ENCODE results near the gene TSC22D3.

TSC22D3 gene

DNA sequence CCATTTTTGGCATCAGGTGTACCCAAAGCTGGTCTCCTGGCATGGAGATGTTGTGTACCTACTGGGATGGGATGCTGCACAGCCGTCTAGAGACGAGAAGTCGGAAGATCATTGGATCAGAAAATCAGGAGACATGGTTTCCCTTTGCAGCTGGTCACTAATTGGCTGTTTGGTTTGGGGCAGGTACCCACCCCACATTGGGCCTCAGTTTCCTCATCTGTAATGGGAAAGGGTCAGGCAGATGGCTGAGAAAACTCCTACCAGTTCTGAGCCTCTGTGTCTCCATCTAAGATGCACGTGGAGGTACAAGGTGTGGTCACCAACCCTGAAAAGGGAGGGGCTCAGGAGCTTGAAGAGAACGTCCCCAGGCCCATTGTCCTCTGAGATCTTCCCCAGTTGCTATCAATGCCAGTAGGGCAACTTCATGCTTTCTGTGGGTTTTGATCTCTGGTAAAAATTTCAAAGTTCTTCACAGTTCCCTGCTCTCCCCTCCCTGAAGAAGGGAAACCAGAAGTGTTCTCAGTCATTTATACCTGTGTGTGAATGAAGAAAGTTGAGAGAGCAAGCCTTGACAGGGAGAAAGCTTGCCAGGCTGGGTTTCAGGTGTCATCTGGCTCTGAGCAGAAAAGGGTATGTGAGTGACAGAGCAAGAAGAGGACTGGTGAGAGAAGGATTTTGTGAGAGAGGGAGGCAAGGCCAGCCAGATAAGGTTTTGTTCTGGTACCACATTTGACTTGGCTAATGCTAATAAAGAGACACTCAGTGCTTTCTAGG is 15.1 kb downstream of the TSC22D3 start:
- DNase-seq (ENCODE audit: low spot score): no peak

DNA sequence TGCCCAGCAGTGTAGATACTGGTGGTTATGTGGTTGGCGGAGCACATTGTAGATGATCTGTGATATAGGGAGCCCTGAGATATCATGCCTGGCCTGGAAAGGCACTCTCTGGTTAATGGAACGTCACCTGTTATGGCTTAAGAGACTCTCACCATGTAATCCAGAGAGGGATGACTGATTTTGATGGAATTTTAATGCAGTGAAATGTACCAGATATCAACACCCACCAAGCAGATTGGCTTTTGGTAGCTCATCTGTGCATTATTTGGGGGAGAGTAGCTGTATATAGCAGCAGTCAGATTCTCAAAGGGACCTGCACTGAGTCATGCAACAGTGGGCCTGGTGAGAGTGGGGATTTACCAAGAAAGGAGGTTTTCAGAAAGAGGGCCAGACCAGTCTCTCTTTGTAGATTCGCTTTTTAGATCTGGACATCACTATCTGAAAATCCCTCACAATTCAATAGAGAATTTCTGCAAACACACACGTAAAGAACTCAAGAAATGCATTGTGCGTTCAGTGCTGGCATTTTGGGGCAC is 17.3 kb downstream of the TSC22D3 start:
- DNase-seq (ENCODE audit: low spot score): no peak

DNA sequence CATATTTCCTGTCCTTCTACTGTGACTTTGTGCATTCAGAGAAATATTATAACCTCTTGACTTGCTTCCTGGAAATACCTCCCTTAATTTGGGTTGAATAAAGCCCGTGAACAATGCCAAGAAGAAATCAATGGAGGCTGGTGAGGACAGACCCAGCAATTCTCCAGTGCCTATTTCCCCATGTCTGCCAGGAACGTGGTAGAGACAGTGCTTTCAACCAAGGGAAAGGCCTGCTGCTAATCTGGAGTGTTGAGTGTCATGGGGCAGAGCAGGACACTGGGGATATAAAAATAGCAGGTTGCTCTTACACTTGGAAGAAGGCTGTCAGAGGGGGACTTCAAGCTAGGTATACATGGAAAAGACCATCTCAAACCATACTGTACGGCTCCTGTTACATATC is 19.9 kb downstream of the TSC22D3 start:
- no peak for DNase-seq (ENCODE audit: low spot score)

DNA sequence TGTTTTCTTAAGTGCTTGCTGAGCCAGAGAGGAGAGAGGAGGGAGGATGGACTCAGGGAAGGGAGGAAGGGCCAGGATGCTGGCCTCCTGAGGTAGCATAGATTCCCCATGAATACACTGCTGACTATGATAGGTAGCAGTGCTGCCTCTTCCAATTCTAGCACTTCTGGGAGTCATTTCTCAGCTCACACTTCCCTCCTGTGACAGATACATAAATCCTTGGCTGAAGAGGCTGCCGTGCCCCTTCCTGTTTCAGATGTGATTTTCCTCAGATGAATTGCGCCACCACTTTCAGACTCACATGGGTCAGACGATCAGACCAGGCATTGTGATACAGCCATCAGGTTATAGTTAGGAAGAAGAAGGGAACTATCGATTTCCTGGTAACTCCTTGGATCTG is 22.4 kb downstream of the TSC22D3 start:
- DNase-seq (ENCODE audit: low spot score): no peak

DNA sequence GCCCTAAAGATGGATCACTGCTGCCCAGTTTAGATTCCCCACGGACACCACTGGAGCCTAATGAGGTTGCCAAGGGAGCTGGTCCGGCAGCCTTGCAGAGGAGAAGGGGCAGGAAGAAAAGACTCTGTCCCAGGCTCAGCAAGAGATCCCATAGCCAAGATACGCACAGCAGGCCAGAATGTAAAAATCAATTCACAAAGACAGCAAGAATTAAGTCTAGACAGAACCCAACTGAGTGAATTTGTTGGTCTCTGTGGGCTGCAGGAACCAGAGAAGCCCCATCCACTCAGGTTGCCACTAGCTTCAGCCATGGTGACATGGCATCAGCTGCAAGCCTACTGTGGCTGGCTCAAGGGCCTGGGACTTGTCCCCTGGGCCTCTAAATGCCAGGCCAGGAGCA is 22.9 kb downstream of the TSC22D3 start:
- DNase-seq (ENCODE audit: low spot score): no peak

DNA sequence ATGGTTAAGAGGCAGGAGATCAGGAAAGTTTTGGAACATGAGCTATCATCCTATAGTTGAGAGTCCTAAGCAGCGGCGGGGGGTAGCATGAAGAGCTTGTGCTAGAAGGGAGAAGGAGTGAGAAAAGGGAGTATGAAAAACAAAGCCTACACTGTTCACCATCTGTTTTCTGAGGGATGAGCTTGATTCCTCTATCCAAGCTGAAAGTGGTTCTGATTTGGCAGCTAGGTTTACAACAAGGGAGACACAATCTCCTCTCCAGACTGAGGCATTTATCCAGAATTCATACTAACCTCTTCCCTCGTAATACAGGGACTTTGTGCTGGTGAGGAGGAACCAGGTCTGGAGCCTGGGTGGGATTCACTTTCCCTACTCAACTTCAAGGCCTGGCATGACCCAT is 23.5 kb downstream of the TSC22D3 start:
- DNase-seq (ENCODE audit: low spot score): no peak

DNA sequence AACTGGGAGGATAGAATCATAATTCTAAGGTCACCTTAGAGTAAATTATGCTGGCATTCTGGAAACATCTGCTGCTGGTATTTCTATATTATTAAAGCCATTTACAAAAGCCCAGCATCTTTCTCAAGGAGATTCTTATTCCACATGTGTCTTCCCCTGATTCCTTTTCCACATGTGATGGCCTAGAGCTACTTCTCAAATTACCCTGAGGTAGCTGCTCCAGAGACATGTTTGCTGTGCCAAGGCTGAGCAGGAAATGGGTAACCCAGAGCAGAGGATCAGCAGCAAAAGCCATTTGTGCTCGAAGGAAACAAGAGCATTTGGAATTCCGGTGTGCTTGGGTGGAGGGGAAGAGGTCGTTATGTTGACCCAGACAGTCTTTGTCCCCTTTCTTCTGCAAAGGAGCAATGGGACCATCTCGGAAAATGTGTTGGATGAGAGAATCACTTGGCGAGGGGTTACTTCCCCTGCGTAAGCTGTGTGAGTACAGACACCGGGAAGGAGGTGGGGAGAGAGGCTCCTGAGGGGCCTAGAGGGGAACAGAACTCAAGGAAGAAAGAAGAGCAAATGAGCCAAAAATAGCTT is 24.6 kb downstream of the TSC22D3 start:
- DNase-seq (ENCODE audit: low spot score): no peak

DNA sequence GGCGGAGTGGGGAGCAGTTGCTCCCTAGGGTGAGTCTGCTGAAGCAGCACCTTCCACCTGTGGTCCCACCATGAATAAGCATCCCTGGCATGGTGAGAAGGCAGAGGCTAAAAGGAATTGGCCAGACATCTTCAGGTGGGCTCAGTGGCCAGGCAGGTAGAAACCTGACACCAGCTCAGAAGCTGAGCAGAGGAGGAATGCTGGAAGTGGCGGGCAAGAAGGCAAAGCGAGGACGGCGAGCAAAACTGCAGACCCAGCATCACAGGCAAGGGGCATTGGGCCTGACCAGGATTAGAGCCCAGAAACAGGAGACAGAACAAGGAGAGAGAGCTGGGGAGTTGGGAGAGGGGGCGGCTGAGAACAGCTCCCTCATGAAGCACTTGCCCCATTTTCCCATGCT is 25.3 kb downstream of the TSC22D3 start:
- no peak for DNase-seq (ENCODE audit: low spot score)

DNA sequence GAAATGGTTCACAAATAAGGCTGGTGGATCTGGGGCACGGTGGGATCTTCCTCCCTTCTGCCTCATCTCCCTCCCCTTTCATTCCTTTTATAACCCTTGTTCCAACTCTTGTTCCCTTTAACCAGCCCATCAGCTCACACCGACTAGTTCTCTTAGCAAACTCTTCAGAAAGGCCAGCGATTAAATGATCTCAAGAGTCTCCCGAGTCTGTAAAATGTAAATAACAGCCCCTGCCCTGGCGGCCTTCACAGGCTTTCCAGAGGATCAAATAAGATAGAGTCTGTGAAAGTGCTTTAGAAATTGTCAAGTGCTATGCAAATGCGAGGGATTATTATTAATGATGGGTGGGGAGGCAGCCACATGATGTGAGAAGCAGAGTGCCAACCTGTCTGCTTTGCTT is 27.1 kb downstream of the TSC22D3 start:
- DNase-seq (ENCODE audit: low spot score): no peak

DNA sequence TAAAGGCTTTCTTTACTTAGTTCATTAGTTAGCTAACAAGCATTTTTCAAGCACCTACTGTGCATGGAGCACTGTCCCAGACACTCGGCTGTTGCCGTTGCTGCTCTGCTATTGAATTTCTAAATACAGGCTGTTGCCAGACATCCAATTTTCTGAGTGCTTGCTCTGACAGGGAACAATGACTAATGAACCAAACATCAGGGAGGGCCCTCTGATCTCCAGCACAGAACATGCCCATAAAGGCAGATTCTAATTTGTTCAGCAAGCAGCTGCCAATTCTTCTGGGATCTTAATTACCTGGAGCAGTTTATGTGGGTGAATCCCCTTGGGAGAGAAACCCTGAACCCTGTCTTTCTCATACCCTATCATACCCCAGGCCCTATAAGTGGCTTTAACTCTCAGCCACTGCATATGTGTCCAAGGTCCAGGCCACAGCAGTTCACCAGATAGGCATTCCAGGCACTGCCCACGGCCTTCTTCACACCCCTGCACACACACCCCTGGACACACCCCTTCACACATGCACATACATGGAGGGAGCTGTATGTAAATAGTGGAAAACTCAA is 27.9 kb downstream of the TSC22D3 start:
- no peak for DNase-seq (ENCODE audit: low spot score)

DNA sequence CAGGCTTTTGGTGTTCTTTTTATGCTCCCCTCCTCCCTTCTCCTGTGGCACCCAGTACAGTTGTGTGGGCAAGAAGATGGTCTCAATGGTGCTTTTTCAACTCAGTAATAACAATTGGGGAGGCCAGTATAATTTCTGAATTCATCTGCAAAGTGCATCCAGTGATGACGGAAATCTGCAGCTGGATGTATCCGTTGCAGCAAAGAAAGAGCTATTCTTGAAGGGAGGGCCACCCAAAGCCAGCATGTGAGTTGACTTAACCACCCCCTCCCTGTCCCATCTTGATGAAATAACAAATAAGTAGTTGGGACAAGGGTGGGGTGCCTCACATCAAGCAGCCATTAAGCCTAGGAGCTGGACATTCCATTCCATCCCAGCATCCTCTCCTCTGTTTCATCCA is 30.7 kb downstream of the TSC22D3 start:
- no peak for DNase-seq (ENCODE audit: low spot score)

DNA sequence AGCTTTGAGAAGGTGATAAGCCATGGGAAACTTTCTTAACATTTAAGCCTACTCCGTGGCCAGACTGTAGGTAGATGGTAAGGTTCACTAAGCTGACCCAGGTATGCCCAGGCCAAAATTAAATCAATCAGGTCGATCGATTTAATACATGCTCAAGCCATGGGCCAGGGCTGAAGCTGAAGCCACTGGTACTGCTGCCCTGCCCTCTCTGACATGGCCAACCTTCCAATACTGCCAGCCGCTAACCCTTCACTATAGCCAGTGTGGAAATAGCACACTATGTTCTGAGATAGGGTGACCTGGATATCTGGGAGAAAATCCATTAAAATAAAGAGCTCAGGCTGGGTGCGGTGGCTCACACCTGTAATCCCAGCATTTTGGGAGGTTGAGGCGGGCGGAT is 31.6 kb downstream of the TSC22D3 start:
- DNase-seq (ENCODE audit: low spot score): no peak

DNA sequence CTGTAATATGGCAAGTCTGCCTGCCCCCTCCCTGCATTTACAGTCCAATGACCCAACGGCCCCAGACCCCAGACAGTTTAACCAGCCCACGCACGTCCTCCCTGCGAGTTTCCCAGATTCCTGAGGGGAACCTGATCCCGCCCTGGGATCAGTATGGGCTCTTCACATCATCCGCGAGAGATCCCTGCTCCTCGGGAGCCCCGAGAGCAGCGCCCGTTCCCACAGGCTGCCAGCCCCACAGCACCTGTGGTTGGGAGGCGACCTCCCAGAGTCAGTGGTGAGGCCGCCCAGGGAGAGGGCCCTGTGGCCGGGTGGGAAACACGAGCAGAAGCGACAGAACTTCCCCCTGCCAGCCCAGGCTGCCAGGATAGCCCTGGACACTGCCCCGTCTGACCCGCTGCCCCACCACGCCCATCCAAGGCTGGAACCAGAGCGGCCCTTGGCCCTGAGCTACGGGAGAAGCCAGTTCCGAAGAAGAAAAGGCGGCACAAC is 32.8 kb downstream of the TSC22D3 start:
- no peak for DNase-seq (ENCODE audit: low spot score)

DNA sequence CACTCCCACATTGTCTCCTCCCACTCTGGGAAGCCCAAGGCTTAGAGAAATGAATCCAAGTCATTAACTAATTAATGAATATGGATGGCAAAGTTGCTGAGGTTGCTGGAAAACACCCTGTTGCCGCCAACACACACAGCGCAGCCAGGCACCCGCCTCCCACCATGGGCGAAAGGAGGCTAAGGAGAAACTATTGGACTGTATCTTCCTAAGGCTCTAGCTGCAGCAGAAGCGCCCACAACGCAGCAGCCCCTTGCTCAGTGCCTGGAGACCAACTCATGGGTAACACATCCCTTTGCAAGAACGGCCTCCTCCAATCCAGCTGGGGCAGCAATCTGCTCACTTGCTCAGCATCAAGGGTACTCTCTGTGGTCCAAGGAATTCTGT is 34.2 kb downstream of the TSC22D3 start:
- DNase-seq (ENCODE audit: low spot score): no peak

DNA sequence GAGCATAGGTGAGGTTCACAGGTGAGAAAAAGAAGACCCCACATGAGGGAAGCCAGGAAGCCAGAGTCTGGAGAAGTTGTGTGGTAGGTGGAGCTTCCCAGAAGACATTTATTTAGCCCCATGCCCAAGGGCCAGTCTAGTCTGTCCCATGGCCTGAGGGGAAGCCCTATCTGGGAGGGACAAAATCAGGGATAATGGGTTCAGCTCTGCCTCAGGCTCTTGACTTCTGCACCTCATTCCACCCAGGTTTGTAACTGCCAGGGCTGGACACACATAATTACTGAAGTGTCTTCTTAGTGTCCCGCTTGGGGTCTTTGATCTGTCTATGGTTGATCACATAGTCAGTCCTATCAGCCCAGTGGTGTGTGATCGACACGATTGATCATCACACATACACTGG is 36.0 kb downstream of the TSC22D3 start:
- no peak for DNase-seq (ENCODE audit: low spot score)

DNA sequence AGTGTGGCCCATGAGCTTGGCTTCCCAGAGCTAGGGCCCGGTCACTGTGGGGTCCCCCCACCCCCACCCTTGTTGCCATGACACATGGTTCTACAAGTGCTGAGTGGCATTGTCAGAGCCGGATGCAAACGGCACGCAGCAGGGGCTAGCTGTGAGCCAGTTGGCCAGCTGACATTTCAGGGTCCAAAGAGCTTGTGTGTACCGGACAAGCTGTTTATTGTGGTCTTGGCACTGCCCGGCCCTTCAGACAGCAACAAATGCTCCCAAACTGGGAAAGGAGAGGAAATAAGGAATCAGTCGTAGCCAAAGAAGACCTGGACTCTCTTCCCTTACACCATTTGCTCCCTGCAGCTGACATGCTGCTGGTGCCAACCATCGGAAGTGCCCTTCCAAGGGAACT is 36.8 kb downstream of the TSC22D3 start:
- no peak for DNase-seq (ENCODE audit: low spot score)

DNA sequence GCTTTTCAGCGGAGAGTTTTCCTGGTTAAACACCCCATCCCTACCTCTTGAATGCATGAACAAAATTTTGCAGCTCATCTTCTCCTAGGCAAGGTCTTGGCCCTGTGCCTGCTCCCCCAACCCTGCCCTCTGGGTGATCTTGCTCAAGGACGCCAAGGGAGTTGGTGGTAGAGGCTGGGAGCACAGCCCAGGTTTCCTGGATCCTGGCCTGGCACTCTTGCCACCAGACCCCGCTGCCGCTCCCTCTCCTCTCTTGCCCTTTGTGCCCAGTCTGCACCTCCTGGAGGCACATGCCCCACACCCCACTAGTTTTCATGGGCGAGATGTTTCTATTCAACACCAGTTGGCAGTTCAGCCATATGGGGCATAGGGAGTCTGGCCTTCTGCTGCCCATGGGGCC is 37.3 kb downstream of the TSC22D3 start:
- no peak for DNase-seq (ENCODE audit: low spot score)

DNA sequence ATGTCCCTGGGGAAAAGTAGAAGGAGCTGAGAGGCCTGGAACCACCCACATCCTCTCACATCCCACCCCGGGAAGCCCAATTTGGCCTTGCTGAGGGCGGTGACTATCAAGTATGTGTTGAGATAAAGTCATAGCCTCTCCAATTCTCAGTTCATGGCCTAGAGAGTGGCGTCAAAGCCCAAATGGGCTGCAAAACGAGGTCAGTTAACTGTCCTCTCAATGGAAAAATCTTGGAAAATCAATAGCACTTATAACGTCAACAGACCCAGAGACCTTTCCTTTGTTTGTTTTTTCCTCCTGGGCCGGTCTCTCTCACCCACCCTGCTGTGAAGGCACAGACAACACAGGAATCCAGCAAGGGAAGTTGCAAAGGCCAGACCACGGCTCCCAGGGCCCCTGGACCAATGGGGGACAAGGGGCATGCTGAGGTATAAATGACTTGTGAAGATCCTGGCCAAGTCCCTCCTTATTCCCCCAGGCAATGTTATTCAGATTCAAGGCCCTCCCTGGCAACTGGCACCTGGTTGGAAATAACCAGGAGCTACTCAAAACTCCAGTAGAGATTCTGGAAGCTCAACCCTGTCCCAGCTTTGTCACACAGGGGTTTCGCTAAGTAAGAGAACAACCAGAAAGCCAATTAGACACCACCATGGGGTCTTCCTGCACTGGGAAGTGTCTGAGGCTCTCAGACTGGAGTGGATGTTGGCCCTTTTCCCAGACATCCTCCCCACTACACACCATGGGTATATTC is 38.6 kb downstream of the TSC22D3 start:
- no peak for DNase-seq (ENCODE audit: low spot score)

DNA sequence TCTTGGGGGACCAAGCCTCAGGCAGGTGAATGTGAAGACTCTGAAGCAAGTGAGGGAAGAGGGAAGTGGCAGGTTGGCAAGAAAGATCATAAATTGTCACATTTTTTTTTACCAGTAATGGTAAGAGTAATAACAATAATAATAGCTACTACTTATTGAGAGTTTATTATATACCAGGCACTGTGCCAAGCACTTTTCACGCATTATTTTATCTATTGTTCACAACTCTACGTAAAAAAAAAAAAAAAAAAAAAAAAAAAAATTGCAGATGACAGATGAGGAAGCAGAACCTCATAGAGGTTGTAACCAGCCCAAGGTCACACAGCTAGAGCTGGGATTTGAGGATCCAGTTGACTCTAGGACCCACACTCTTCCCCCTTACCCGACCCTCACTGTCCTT is 40.9 kb downstream of the TSC22D3 start:
- DNase-seq (ENCODE audit: low spot score): no peak

DNA sequence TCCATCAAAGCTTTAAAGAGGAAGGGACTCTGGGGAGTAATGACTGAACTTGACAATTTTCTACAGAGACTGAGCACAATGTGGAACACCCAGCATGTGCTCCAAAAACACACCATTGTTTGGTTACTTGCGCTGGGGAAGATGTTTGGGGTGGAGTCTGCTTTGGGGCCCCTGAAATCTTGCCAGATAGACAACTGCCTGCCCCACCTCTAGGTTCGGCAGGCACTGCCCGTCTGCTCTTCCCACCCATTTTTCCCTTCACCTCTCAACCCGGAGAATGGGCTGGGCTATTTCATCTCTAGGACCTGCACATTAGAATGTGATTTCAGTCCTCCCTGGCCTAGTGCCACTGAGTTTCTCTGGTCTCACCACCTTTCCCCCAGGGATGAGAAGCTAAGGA is 41.9 kb downstream of the TSC22D3 start:
- DNase-seq (ENCODE audit: low spot score): no peak

DNA sequence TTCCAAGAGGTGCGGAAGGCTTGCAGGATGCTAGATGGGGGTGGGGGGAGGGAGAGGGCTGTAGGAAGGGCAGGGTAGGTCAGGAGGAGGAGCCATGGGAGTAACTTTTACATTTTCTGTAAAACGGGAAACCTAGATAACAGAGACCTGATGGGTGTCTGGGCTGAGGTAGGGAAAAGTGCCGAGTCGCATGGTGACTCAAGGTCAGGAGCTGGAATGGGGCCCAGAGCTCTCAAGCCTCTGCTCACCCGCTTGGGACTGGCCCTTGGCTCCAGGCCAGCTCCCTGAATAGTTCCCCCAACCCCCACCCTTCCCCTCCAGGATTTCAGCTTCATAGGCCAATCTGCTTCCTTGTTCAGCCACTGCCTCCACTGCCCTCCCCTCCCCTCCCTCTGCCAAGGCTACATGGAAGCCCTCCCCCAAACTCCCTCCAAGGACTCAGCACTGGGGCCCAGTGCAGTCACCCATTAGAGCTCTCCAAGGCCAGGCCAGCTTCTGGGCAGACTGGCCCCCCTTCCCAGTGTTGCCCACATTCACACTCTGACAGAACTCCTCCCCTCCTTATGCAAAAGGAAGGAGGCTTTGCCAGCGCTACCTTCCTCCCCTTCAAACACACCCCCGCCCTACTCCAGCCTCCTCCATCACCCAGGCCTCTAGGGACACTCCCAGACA is 43.6 kb downstream of the TSC22D3 start:
- no peak for DNase-seq (ENCODE audit: low spot score)

Measured in hematopoietic multipotent progenitor cell treated with erythropoietin and hydrocortisone succinate and interleukin-3 and kit ligand, for 15 days (in vitro differentiated cells).